ENCODE data around the gene NINJ2.
A peak's percentile ranks its signal among the peaks of the same experiment; 100 is the strongest.

Gene NINJ2

DNA sequence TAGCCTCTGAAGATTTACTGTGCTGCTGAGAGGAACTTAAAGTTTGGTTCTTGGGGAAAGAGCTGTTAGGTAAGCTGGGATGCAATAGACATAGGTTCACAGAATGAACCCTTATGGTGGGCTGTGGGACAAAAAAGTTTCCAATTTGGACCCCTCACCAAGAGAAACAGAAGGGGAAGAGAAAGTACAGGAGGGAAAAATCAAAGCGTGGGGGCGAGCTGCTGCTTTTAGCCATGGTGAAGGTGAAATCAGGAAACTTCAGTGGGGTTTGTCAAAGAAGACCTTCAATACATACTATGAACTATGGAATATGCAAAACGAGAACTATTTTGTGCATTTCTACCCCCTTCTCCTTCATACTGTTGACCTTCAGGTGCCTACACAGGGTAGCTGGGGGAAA, 10.6 kb upstream of the NINJ2 start:
- no peak for DNase-seq (ENCODE audit: low spot score)

DNA sequence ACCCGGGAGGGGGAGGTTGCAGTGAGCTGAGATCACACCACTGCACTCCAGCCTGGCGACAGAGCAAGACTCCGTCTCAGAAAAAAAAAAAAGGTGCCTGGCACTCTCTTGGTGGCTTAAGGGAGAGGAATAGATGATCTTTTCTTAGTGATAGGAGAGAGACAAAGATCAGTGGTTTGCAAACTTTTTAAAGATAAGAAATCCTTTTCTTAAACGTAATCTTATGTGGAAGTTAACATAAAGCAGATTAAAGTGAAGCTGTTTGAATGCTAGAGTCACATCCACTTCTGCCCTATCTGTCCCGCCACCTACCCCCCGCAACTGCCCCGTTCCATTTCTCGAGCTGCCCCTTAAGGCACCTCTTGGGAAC, 6.3 kb upstream of the NINJ2 start:
- DNase-seq (ENCODE audit: low spot score), result no peak

DNA sequence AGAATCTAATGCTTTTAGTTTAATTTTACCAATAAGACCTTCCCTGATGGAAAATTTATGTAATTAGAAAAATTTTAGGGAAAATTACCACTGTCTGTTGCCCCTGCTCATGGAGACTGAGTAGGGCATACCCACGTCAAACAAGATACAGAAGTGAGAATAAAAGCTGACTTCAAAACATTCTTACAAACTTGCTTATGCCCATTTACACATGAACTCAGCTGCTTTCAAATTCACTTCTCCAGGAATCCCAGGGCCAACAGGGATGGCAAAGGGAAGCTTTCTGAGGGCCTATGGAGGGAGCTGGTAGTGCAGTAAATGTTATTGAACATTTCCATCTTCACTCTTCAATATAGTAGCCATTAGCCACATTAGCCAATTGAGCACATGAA, 4.8 kb upstream of the NINJ2 start:
- DNase-seq (ENCODE audit: low spot score), result no peak

DNA sequence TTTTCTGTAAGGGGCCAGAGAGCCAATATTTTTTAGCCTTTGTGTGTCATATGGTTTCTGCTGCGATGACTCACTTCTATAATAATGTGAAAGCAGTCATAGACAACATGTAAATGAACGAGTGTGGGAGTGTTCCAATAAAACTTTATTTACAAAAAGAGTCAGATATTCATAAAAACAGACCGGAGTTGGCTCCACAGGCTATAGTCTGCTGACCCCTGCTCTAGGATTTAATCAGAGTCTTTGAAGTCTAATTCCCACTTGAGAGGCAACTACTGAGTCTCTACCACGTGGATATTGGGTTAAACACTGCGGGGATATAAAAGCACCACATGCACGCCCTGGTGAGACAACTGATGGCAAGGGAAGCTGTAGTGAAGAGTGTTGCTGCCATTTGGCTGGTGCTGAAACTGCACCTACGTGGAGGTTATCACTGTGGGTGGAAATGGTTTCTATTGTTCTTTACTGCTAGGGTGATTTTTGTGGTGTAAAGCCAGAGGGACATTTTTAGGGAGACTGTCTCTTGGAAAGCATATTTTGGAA, 3.6 kb upstream of the NINJ2 start:
- peak; percentile 54 for DNase-seq (ENCODE audit: low spot score)

DNA sequence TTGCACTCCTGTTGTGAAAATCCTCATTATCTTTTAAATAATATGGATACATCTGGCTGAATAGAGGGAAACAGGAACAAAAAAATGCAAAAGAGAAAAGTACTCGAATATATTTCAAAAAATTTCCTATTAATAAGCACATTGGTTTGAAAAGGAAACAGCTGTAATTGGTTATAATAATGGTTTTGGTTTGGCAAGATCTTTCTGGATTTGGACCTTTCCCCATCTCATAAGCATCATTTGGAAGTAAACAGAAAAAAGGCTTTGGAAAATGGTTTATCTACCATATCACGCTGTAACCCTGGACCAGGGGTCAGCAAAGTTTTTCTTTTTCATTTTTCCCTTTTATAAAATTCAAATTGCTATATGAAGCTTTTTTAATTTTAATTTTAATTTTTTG, 2.8 kb upstream of the NINJ2 start:
- DNase-seq (ENCODE audit: low spot score), result no peak

DNA sequence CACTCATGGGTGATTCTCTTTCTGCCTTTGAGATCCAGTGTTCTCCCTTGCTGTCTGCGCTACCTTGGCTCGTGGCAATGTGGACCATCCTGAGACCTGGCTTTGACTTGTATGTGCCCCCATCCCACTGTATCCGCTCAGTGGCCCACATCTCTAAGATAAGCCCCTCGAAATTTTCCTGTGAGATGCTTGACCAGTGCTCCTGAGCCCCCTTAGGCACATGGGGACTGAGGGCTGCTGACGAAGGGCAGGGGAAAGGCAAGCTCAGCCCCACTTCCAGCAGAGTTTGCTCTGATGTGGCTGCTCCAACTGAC, 1.5 kb upstream of the NINJ2 start:
- no peak for DNase-seq (ENCODE audit: low spot score)

DNA sequence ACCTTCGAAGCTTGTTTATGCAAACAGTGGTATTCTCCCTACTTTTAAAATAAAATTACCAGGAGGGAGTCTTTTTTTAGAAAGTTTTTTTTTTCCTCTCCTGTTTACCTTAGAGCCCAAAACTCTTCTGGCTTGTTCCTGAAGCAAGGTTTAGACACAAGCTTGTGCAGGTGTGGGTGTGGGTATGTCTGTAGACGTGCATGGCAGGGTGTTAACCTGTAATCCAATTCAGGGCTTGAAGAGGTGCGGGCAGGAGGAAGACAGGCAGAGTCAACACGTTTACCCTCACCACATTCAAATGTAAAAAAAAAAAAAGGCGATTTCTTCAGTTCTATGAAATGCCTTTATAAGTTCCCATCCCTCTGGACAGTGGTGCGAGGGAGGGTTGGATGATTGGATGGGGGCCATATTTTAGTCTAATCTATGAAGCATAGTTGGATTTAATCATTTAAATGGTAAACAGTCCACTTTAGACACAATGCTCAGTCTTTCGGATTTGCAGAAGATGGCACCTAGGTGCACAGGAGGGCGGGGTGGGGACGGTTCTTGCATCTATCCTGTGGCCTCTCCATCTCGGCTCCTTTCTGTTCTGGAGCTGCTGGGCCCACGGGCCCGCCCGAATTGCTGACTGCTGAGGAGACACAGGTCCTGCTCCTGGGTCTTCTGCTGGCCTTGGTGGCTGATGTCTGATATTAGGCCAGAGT, 982 bp upstream of the NINJ2 start:
- no peak for DNase-seq (ENCODE audit: low spot score)

DNA sequence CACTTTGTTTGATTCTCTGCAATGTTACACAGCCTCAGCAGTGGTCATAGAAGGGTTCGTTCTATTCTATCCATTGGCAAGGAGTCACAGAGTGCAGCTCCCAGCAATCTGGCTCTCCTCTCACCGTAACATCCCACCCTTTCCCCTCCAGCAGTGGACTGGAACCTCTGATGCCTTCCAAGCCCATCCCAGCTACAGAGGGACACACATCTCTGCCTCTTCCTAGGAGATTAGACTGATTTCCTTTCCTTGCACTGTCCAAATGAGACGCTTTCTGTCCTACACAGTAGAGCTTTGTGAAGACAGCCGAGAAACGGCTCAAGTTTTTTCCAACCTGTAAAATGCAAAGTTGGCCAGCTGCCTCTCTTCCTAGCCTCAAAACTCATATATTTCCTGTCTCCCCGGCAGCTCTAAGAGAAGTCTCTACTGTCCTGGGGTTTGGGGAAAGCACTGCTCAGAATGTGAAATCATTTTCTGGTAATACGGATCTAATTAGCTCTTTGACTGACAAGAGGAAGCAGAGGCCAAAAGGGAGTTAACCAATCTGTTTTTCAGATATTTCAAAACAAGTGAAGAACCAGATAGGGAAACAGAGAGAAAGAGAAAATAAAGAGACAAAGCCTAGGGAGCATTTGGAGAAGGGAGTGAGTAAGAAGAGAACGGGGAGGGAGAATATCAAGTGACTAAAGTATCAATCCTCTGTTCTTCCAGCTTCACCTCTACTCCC, 516 bp downstream of the NINJ2 start:
- no peak for DNase-seq (ENCODE audit: low spot score)

DNA sequence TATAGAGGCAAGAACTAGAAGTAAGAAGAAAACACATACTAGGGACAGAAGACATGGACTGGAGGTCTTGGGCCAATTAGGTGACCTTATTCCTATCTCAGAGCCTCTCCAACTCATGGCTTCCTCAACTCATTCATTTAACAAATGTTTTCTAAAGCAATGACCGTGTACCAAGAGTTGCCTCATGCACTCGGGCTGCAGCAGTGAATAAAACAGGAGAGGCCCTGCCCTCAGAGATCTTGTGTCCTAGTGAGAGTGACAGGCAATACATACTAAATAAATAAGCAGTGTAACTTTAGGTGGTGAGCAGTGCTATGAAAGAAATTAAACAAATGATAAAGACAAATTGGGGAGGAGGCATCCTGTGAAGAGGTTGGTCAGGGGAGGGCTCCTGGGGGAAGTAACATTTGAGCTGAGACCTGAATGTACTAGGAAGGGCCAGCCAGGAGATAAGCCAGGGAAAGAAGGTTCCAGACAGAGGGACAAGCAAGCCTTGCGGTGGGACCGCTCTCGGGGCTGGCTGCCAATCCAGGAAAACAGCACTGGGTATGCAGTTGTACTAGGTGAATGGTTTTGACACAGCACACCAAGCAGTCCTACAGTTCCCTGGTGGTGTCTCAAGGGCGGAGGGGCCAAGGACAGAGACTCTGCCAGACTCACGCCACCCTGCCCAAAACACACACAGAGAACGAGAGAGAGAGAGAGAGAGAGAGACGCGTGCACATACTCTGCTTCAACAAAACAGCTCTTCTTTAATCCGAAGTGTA, 1.3 kb downstream of the NINJ2 start:
- DNase-seq (ENCODE audit: low spot score), result no peak

DNA sequence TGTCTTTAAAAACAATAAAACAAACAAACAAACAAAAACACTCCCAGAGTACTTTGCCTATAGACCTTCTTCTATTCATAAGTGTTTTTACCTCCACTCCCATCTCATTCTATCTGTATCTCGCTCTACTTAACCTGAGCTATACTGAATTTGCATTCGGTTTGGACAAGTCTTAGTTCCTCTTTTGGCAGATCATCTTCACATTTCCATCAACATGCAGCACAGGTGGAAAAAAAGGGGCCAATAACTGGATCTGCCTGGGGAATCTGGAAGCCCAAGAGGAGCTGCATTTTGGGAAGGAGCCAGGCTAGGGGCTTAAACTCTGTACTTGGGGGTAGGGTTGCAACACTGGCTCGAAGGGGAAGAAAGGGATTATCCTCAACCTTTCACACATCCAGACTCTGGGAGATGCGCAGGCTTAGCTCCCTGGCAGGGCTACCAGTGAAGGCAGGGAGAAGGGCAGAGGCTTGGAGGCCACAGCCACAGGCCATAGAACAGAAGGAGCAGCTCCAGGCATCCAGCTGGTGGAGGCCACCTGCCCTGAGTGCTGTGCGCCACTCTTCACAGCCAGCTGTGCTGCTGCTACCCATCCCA, 4.1 kb downstream of the NINJ2 start:
- no peak for DNase-seq (ENCODE audit: low spot score)

DNA sequence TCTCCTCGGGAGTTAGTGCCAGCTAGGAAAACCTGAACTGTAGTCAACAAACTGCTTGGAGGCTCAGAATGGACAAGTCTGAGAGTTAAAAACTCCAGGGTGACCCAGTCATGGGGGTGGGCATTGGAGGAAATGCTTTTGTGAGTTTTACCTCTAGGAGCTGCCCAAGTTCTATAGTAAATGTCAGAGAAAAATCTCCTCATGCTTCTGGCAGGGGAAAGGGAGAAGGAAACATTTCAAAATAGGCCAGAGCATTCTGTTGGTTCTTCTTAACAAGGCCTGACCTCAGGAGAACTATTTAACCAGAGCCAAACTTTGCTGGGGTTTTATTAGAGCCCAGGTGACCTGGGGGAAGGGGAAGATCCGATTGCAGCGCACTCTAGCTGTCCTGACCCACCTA, 12.3 kb downstream of the NINJ2 start:
- no peak for DNase-seq (ENCODE audit: low spot score)

DNA sequence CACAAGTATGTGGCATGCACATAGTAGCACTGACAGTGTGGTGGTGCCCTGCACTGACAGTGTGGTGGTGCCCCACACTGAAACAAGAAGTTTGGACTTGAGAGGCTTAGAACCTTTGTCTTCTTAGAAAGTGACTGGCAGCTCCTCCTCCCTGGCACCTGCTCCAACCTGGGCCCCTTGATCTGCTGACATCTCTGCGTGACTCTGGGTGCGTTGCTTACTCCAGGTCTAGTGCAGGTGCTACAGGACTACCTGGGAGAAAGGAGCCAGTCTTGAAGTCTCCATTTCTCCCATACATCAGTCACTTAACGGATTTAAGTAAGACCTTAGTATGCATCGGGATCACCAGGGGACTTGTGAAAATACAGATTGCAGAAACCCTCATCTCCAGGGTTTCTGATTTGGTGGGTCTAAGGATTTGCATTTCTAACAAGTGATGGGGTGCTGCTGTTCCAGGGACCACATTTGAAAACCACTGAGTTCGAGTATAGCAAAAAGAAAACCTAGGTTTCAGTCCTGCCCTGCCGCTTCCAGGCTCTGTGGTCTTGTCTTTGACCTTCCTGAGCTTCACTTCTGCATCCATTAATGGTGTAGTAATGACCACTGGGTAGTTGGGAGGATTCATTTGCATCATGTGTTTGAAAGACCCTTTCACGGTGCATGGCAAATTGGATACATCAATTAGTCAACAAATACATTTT, 15.7 kb downstream of the NINJ2 start:
- DNase-seq (ENCODE audit: low spot score), result no peak

DNA sequence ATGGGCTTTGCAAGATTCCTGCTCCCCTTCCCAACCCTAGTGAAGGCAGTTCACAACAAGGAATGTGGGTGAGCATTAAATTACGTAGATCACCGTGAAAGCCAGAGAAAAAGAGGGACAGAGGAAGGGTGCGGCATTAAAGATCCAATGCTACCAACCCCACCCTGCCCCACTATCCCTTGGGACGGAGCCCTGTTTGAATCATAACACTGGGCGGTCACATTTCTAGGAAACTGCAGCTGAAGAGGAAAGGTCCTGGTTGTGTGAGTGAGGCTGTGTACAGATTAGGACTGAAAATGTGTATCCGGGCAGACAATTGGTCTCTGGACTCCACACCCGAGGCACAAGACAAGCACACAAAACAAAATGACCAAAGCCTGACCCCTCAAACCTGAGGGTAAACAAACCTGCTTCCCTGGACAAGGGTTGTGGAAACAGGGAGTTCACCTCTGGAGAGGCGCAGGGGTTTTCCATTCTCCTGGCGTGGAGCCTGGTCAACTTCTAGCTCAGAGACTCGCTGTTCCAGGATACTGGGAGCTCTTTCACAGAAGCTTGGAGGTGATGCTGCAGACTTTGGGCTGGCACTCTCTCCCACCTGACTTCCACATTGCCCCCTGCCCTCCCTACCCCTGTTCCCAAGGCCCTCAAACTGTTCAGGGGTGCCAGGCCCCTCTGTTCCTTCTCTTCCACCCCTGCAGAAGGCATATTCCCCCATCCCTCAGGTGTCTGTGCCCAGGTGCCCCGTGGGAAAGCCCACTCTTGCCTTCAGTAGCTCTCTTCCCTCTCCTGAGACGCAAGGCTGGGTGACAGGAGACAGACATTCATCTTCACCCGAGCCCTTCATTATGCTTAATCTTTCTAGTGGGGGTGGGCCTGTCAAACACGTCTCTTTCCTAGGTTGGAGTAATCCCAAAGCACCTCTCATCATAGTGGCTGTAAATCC, 16.5 kb downstream of the NINJ2 start:
- DNase-seq (ENCODE audit: low spot score), result no peak

DNA sequence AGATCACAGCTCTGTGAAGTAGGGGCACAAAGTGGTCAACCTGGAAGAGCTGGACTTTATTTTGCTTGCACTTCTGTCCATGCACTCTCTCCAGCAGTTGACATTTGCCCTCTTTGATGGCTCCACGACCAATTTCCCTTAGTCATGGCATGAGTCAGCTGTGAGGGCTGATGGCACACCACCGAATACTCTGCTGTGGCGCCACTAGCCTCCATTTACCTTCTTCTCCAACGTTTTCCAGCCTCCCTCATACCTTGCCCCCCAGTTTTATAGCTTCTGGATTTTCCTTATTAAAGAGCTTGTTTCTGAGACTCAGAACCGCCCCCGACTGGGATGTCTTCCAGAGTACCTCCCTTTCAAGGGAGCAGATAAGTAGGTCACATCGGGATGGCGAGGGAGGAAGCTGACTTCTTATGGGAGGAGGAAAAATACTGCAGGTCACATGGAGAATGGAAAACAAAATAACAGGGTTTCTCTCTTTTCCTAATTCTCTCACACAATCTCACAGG, 17.6 kb downstream of the NINJ2 start:
- DNase-seq (ENCODE audit: low spot score), result peak; percentile 57

DNA sequence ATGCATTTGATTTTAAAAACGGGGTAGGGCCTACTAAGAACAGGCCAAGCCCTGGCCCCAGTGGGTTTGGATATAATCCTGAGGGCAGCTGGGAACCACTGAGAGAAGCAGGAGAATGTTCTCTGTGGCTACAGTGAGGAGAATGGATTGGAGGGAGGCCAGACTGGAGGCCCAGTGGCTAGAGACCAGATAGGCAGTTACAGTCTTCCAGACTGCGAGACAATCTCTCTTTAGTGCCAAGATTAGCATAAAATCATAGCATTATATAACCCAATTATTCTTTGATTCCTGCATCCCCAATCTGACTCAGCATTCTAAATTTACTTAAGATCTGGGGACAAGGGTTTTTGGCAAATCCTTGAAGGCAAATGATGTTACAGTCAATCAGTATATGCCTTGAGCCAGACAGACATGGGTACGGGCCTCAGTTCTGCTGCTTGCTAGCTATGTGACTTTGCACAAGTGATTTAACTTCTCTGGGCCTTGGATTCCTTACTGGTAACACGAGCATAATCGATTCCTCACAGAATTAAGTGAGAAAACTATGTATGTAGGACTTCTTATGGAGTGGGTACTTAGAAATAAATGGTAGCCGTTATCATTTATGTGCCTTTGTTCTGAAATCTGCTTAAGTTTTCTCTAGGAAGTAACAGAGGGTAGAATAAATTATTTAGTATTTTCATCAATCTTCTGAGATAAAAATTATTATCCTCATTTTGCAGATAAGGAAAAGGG, 18.3 kb downstream of the NINJ2 start:
- no peak for DNase-seq (ENCODE audit: low spot score)

DNA sequence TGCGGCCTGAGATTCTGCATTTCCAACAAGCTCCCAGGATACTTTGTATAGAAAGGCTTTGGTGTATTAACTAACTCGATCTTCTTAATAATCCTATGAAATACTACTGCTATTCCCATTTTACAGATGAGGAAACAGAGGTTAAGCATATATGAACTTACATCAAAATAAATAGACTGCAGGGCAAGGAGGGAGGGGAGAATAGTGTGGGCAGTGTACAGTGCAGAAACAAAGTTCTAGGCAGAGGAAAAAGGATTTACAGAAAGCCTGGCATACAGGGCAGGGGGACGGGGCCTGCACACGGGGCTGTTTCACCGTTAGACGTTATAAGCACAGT, 19.0 kb downstream of the NINJ2 start:
- no peak for DNase-seq (ENCODE audit: low spot score)

DNA sequence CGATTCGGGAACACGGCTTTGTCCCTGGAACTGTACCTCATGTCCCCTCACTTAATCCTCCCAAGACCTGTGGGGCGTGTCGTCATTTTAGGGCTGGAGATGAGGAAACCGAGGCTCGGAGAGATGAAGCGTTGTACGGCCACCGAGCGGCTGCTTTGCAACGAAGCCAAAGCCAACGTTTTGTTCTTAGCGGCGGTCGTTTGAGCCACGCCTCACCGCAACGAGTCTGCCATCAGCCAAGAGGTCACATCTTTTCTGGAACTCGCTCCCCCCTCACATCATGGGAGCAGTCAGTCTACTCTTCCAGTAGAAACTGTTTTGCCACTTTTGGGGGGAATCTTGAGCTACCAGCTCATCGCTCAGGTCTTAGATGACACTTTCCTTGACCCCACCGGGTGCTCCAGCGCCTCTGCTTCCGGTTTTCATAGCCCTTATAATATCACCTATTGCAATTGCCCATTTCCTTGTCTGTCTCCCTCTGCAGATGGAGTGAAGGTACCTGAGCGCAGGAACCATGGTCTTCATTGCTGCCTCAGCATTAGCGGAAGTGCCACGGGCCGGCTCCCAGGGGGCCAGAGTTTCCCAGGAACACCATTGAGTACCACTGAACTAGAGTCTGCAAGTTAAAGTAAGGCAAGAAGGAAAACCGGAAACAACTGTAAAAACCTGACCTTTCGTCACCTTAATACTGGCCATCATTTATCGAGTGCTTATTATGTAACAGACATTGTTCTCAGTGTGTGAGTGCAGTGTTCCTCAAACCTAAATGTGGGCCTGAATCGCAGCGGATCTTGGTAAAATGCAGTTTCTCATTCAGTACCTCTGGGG, 19.6 kb downstream of the NINJ2 start:
- peak; percentile 26 for DNase-seq (ENCODE audit: low spot score)

DNA sequence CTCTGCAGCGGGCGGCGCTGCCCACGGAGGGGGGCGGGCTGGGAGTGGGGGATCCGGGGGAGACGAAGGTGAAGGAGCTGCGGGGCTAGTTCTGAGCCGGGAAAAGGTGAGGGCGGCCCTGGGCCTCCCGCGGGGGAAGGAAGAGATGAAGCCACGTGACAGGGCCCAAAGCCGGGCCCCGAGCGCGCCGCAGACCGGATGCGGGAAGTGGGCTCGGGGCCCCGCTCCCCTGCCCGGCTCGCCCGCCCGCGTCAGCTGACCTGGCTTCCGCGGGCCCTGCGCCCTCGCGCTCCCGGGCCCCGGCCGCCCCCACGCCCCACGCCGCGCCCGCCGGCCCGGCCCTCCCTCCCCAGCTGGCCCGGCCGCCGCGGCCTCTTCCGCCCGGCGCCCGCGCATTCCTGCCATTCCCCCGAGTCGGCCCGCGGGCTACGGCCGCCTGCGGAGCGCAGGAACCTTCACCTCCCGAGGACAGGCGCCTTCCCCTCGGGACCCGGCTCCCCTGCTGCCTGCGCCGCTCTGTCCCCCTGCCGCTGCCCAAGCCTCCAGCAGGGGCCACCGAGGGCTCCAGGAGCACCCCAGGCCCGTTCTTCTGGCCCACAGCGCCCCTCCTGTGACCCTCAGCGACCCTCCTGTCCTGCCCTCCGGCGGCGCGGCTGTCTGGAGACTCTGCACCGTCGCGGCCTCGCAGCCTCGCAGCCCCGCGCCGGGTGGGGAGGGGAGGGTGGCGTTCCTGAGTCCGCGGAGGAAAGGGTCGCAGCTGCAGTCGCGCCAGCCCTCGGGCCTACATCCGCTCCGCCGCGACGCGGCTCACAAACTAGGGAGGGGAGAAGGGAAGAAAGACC, 20.4 kb downstream of the NINJ2 start:
- DNase-seq (ENCODE audit: low spot score), result peak; percentile 87
